AG20443 (cell line): ENCODE measurements around the gene PAQR5.
"Not testable (repeated sequence)": the region's sequence is repeated elsewhere in the genome, so short reads cannot be mapped to it uniquely, and the experiment has no call there.

Source experiments
- DNase-seq: peaks from one replicate; pipeline ENCODE4 v3.0.0; 2012; ENCODE audit warnings: low spot score, mixed read lengths

The PAQR5 gene

GRCh38 chr15:69298697-69299441 lies at the start of gene PAQR5:
PAQR5 (plus strand) TSS chr15:69298912; CDS start chr15:69360081, 61,169 bp downstream.
- DNase-seq = peak; percentile 89

- DNase-seq = peak; percentile 61
Observed at GRCh38 chr15:69253156-69253555, 45.6 kb upstream of the PAQR5 start.

- DNase-seq = peak; percentile 33
Observed at GRCh38 chr15:69265347-69265955, 33.3 kb upstream of the PAQR5 start.

- no peak for DNase-seq
Observed at GRCh38 chr15:69271217-69271616, 27.5 kb upstream of the PAQR5 start.

GRCh38 chr15:69272139-69272538 lies 26.6 kb upstream of the PAQR5 start:
- no peak for DNase-seq

- DNase-seq = no peak
Observed at GRCh38 chr15:69272891-69273290, 25.8 kb upstream of the PAQR5 start.

- DNase-seq = no peak
Observed at GRCh38 chr15:69275074-69275670, 23.5 kb upstream of the PAQR5 start.

- DNase-seq = no peak
Observed at GRCh38 chr15:69275933-69276560, 22.7 kb upstream of the PAQR5 start.

GRCh38 chr15:69277316-69277715 lies 21.4 kb upstream of the PAQR5 start:
- no peak for DNase-seq

- DNase-seq = no peak
Observed at GRCh38 chr15:69279636-69280035, 19.1 kb upstream of the PAQR5 start.

- DNase-seq = no peak
Observed at GRCh38 chr15:69280783-69281182, 17.9 kb upstream of the PAQR5 start.

- DNase-seq = no peak
Observed at GRCh38 chr15:69282104-69282743, 16.5 kb upstream of the PAQR5 start.

GRCh38 chr15:69285834-69286233 lies 12.9 kb upstream of the PAQR5 start:
- no peak for DNase-seq

GRCh38 chr15:69288011-69288410 lies 10.7 kb upstream of the PAQR5 start:
- no peak for DNase-seq

GRCh38 chr15:69288531-69289341 lies 10.0 kb upstream of the PAQR5 start:
- DNase-seq = no peak

GRCh38 chr15:69289342-69290146 lies 9.2 kb upstream of the PAQR5 start:
- DNase-seq = no peak

GRCh38 chr15:69290346-69291164 lies 8.2 kb upstream of the PAQR5 start:
- no peak for DNase-seq

- DNase-seq = not testable (repeated sequence)
Observed at GRCh38 chr15:69291651-69292050, 7.1 kb upstream of the PAQR5 start.

GRCh38 chr15:69292826-69293420 lies 5.8 kb upstream of the PAQR5 start:
- DNase-seq = no peak
